Measurements from ENCODE around the gene RAI14.

- TF ChIP-seq, protein P1, sequence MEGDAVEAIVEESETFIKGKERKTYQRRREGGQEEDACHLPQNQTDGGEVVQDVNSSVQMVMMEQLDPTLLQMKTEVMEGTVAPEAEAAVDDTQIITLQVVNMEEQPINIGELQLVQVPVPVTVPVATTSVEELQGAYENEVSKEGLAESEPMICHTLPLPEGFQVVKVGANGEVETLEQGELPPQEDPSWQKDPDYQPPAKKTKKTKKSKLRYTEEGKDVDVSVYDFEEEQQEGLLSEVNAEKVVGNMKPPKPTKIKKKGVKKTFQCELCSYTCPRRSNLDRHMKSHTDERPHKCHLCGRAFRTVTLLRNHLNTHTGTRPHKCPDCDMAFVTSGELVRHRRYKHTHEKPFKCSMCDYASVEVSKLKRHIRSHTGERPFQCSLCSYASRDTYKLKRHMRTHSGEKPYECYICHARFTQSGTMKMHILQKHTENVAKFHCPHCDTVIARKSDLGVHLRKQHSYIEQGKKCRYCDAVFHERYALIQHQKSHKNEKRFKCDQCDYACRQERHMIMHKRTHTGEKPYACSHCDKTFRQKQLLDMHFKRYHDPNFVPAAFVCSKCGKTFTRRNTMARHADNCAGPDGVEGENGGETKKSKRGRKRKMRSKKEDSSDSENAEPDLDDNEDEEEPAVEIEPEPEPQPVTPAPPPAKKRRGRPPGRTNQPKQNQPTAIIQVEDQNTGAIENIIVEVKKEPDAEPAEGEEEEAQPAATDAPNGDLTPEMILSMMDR (IDR thresholded peaks at IDR 0.05; ENCODE audit: low read depth, low read length, poor library complexity, severe bottlenecking): no peak
- no peak for TF ChIP-seq EZH2phosphoT487 (IDR thresholded peaks at IDR 0.05; ENCODE audit: borderline replicate concordance, low read length)
Observed at GRCh38 chr5:34832568-34832967, 176.4 kb downstream of the RAI14 start.
